H1 (cell line): ENCODE data around the gene RNF220. TPM values are rescaled to one million over a fixed set of nuclear protein-coding genes. Genes with fewer than 3 reads are reported as not detected.

Experiments used
- KDM5A ChIP-seq: fragments of 200-600 bp; IDR thresholded peaks from 2 replicates; pipeline ENCODE4 v1.7.1; 2012; ENCODE audit warnings: mild to moderate bottlenecking, low read length, inconsistent platforms, mixed read lengths
- polyA plus RNA-seq, 7 experiments: library from polyadenylated mRNA; depleted of rRNA in 3 of 7; stranded (reverse) in 5 of 7; unstranded in 2 of 7; fragments of >200 nt in 5 of 7; fragments of 200-250 nt in 2 of 7; gene quantifications; 1 replicate in 5 of 7; 2 replicates in 1 of 7; 4 replicates in 1 of 7; pipeline versions ENCODE4 v1.2.1 to v1.2.3, GENCODE V29; 2011 to 2013; ENCODE audit warnings: missing spikeins in 2 of 7, mixed read lengths in 2 of 7
- total RNA-seq: library from RNA; stranded (reverse); fragmentation: NEBNext Ultra II Directional; extraction: Animal tissue kit (Norgen Biotek cat#: 25700); gene quantifications from 2 replicates; pipeline ENCODE4 v1.2.1, GENCODE V29; 2021

Gene RNF220
- total and polyA plus RNA-seq, 2 of the 8 experiments (the other 6 are each of a cell fraction or from before 2014, with no cell fraction given): 123 to 160 TPM

GRCh38 chr1:44628962-44629756 is 224.1 kb downstream of the RNF220 start (continued):
- no peak for TF ChIP-seq KDM5A
- TF ChIP-seq, all 59 proteins: peak for 0
